ENCODE results near the gene PRAC2.

PRAC2 gene

GRCh38 chr17:48753794-48754499, 31.0 kb downstream of the PRAC2 start:
- Mint-ChIP-seq H3K4me3 (peak overlapping the region; percentile 51), H3K27ac (no peak overlapping the region), H3K4me1 (ENCODE audit: low read depth) (peaks cover 23% of the 10 kb centered on the region), H3K9me3 (ENCODE audit: low read depth) (no peaks in the 10 kb centered on the region), H3K27me3 (peaks cover 56% of the 10 kb centered on the region), H3K36me3 (no peaks in the 10 kb centered on the region)

- Mint-ChIP-seq H3K36me3 (peaks cover 2% of the 10 kb centered on the region), H3K4me1 (ENCODE audit: low read depth) (peaks cover 23% of the 10 kb centered on the region), H3K27me3 (peaks cover 55% of the 10 kb centered on the region), H3K27ac (no peak overlapping the region), H3K4me3 (peak overlapping the region; percentile 51), H3K9me3 (ENCODE audit: low read depth) (no peaks in the 10 kb centered on the region)
These were observed 31.7 kb downstream of the PRAC2 start for GRCh38 chr17:48754500-48755261.

GRCh38 chr17:48755356-48755755, 32.4 kb downstream of the PRAC2 start:
- H3K4me1 Mint-ChIP-seq (ENCODE audit: low read depth): peaks cover 23% of the 10 kb centered on the region
- H3K27ac Mint-ChIP-seq: no peak overlapping the region
- peak overlapping the region; percentile 40 for H3K4me3 Mint-ChIP-seq
- no peaks in the 10 kb centered on the region for H3K9me3 Mint-ChIP-seq (ENCODE audit: low read depth)
- peaks cover 2% of the 10 kb centered on the region for H3K36me3 Mint-ChIP-seq
- peaks cover 53% of the 10 kb centered on the region for H3K27me3 Mint-ChIP-seq

GRCh38 chr17:48756830-48757251, 33.9 kb downstream of the PRAC2 start:
- peaks cover 19% of the 10 kb centered on the region for H3K4me1 Mint-ChIP-seq (ENCODE audit: low read depth)
- H3K4me3 Mint-ChIP-seq: no peak overlapping the region
- H3K27ac Mint-ChIP-seq: no peak overlapping the region
- no peaks in the 10 kb centered on the region for H3K9me3 Mint-ChIP-seq (ENCODE audit: low read depth)
- peaks cover 2% of the 10 kb centered on the region for H3K36me3 Mint-ChIP-seq
- peaks cover 53% of the 10 kb centered on the region for H3K27me3 Mint-ChIP-seq

GRCh38 chr17:48757524-48757961, 34.6 kb downstream of the PRAC2 start:
- H3K9me3 Mint-ChIP-seq (ENCODE audit: low read depth): no peaks in the 10 kb centered on the region
- H3K4me3 Mint-ChIP-seq: no peak overlapping the region
- no peak overlapping the region for H3K27ac Mint-ChIP-seq
- H3K4me1 Mint-ChIP-seq (ENCODE audit: low read depth): peaks cover 16% of the 10 kb centered on the region
- peaks cover 53% of the 10 kb centered on the region for H3K27me3 Mint-ChIP-seq
- H3K36me3 Mint-ChIP-seq: peaks cover 2% of the 10 kb centered on the region

- peaks cover 2% of the 10 kb centered on the region for H3K36me3 Mint-ChIP-seq
- H3K27ac Mint-ChIP-seq: no peak overlapping the region
- H3K27me3 Mint-ChIP-seq: peaks cover 48% of the 10 kb centered on the region
- peaks cover 6% of the 10 kb centered on the region for H3K4me1 Mint-ChIP-seq (ENCODE audit: low read depth)
- H3K9me3 Mint-ChIP-seq (ENCODE audit: low read depth): no peaks in the 10 kb centered on the region
- no peak overlapping the region for H3K4me3 Mint-ChIP-seq
These were observed 36.3 kb downstream of the PRAC2 start for GRCh38 chr17:48759288-48759687.

GRCh38 chr17:48760411-48760810, 37.4 kb downstream of the PRAC2 start:
- Mint-ChIP-seq H3K36me3 (peaks cover 2% of the 10 kb centered on the region), H3K4me3 (no peak overlapping the region), H3K9me3 (ENCODE audit: low read depth) (no peaks in the 10 kb centered on the region), H3K27me3 (peaks cover 48% of the 10 kb centered on the region), H3K4me1 (ENCODE audit: low read depth) (no peaks in the 10 kb centered on the region), H3K27ac (no peak overlapping the region)

GRCh38 chr17:48761114-48761513, 38.1 kb downstream of the PRAC2 start:
- Mint-ChIP-seq H3K27ac (no peak overlapping the region), H3K4me3 (no peak overlapping the region), H3K36me3 (peaks cover 2% of the 10 kb centered on the region)

GRCh38 chr17:48767263-48767774, 44.3 kb downstream of the PRAC2 start:
- no peaks in the 10 kb centered on the region for H3K9me3 Mint-ChIP-seq (ENCODE audit: low read depth)
- no peak overlapping the region for H3K27ac Mint-ChIP-seq
- H3K27me3 Mint-ChIP-seq: peaks cover 24% of the 10 kb centered on the region
- no peaks in the 10 kb centered on the region for H3K4me1 Mint-ChIP-seq (ENCODE audit: low read depth)
- no peak overlapping the region for H3K4me3 Mint-ChIP-seq
- H3K36me3 Mint-ChIP-seq: no peaks in the 10 kb centered on the region

More at GRCh38 chr17:48761114-48761513, 38.1 kb downstream of the PRAC2 start:
- H3K4me1 Mint-ChIP-seq (ENCODE audit: low read depth): no peaks in the 10 kb centered on the region
- no peaks in the 10 kb centered on the region for H3K9me3 Mint-ChIP-seq (ENCODE audit: low read depth)
- peaks cover 42% of the 10 kb centered on the region for H3K27me3 Mint-ChIP-seq

GRCh38 chr17:48769009-48769675, 46.2 kb downstream of the PRAC2 start:
- no peaks in the 10 kb centered on the region for H3K9me3 Mint-ChIP-seq (ENCODE audit: low read depth)
- no peaks in the 10 kb centered on the region for H3K36me3 Mint-ChIP-seq
- H3K4me3 Mint-ChIP-seq: no peak overlapping the region
- H3K27me3 Mint-ChIP-seq: peaks cover 20% of the 10 kb centered on the region
- H3K27ac Mint-ChIP-seq: no peak overlapping the region
- H3K4me1 Mint-ChIP-seq (ENCODE audit: low read depth): no peaks in the 10 kb centered on the region

GRCh38 chr17:48770954-48771353, 48.0 kb downstream of the PRAC2 start:
- no peak overlapping the region for H3K4me3 Mint-ChIP-seq
- peaks cover 22% of the 10 kb centered on the region for H3K27me3 Mint-ChIP-seq
- H3K36me3 Mint-ChIP-seq: no peaks in the 10 kb centered on the region
- H3K9me3 Mint-ChIP-seq (ENCODE audit: low read depth): no peaks in the 10 kb centered on the region
- H3K4me1 Mint-ChIP-seq (ENCODE audit: low read depth): no peaks in the 10 kb centered on the region
- no peak overlapping the region for H3K27ac Mint-ChIP-seq

GRCh38 chr17:48773245-48773644, 50.3 kb downstream of the PRAC2 start:
- Mint-ChIP-seq H3K27ac (no peak overlapping the region), H3K36me3 (no peaks in the 10 kb centered on the region), H3K4me3 (no peak overlapping the region), H3K4me1 (ENCODE audit: low read depth) (no peaks in the 10 kb centered on the region), H3K9me3 (ENCODE audit: low read depth) (no peaks in the 10 kb centered on the region), H3K27me3 (peaks cover 20% of the 10 kb centered on the region)
